Epithelial cell of prostate (primary cell): ENCODE results near the gene USP25.

ENCODE experiments used
- DNase-seq: peaks from one replicate; pipeline ENCODE4 v3.0.0-alpha.2; 2011; ENCODE audit warnings: low read depth, low spot score
- H3K27ac ChIP-seq: fragments of 450-650 bp; 2 replicates; pipeline ENCODE4 v1.5.1; 2017; ENCODE audit warnings: mild to moderate bottlenecking

USP25 gene

GRCh38 chr21:15759469-15759868 lies 29.7 kb downstream of the USP25 start:
- H3K27ac ChIP-seq: no peak overlapping the region
- no peak for DNase-seq

- H3K27ac ChIP-seq: no peak overlapping the region
- no peak for DNase-seq
Measured at GRCh38 chr21:15761507-15762100, 31.8 kb downstream of the USP25 start.

- DNase-seq: no peak
- H3K27ac ChIP-seq: no peak overlapping the region
Measured at GRCh38 chr21:15763359-15763758, 33.6 kb downstream of the USP25 start.

- no peak overlapping the region for H3K27ac ChIP-seq
- no peak for DNase-seq
Measured at GRCh38 chr21:15764878-15765277, 35.1 kb downstream of the USP25 start.

GRCh38 chr21:15766952-15767603 lies 37.3 kb downstream of the USP25 start:
- no peak for DNase-seq
- no peak overlapping the region for H3K27ac ChIP-seq

- DNase-seq: no peak
- H3K27ac ChIP-seq: no peak overlapping the region
Measured at GRCh38 chr21:15768045-15768601, 38.3 kb downstream of the USP25 start.

- no peak overlapping the region for H3K27ac ChIP-seq
- DNase-seq: no peak
Measured at GRCh38 chr21:15768853-15769252, 39.1 kb downstream of the USP25 start.

GRCh38 chr21:15771311-15771710 lies 41.5 kb downstream of the USP25 start:
- H3K27ac ChIP-seq: no peak overlapping the region
- no peak for DNase-seq

- DNase-seq: no peak
- no peak overlapping the region for H3K27ac ChIP-seq
Measured at GRCh38 chr21:15772654-15773053, 42.9 kb downstream of the USP25 start.

GRCh38 chr21:15774590-15774989 lies 44.8 kb downstream of the USP25 start:
- H3K27ac ChIP-seq: peak overlapping the region; percentile 45
- DNase-seq: no peak

GRCh38 chr21:15775291-15775690 lies 45.5 kb downstream of the USP25 start:
- H3K27ac ChIP-seq: peak overlapping the region; percentile 44
- DNase-seq: no peak

GRCh38 chr21:15775981-15776380 lies 46.2 kb downstream of the USP25 start:
- DNase-seq: peak; percentile 57
- peak overlapping the region; percentile 44 for H3K27ac ChIP-seq

GRCh38 chr21:15776818-15777217 lies 47.0 kb downstream of the USP25 start:
- H3K27ac ChIP-seq: no peak overlapping the region
- no peak for DNase-seq

- no peak overlapping the region for H3K27ac ChIP-seq
- DNase-seq: no peak
Measured at GRCh38 chr21:15781986-15782385, 52.2 kb downstream of the USP25 start.

- peak overlapping the region; percentile 80 for H3K27ac ChIP-seq
- DNase-seq: no peak
Measured at GRCh38 chr21:15788847-15789523, 59.2 kb downstream of the USP25 start.

- H3K27ac ChIP-seq: no peak overlapping the region
- DNase-seq: no peak
Measured at GRCh38 chr21:15793109-15793508, 63.3 kb downstream of the USP25 start.

GRCh38 chr21:15793550-15794235 lies 63.9 kb downstream of the USP25 start:
- no peak overlapping the region for H3K27ac ChIP-seq
- DNase-seq: no peak

GRCh38 chr21:15794277-15794912 lies 64.6 kb downstream of the USP25 start:
- no peak for DNase-seq
- H3K27ac ChIP-seq: no peak overlapping the region

- H3K27ac ChIP-seq: no peak overlapping the region
- no peak for DNase-seq
Measured at GRCh38 chr21:15795533-15795932, 65.8 kb downstream of the USP25 start.
